ENCODE data around the gene TNFSF11. TPM values are rescaled to one million over a fixed set of nuclear protein-coding genes. Genes with fewer than 3 reads are reported as not detected.

Gene TNFSF11
- total and polyA plus RNA-seq, 2 donors (not counting 1 experiment from before 2014, with no cell fraction given): not detected

- Histone ChIP-seq H3K4me3 (replicated peaks in 1 of 4; ENCODE audit: control extremely low read depth in 1 of 4, insufficient read depth in 1 of 4, low read depth in 3 of 4, low read length in 4 of 4) (no peak overlapping the region), H3K27ac (ENCODE audit: insufficient read depth, low read length) (no peak overlapping the region), H3K4me1 (ENCODE audit: control insufficient read depth, extremely low read depth, insufficient read depth, low read length) (no peaks in the 10 kb centered on the region), H3K4me2 (ENCODE audit: extremely low read depth, insufficient read depth, low read length) (no peak overlapping the region), H3K36me3 (ENCODE audit: control insufficient read depth, insufficient read depth, low read length) (no peaks in the 10 kb centered on the region), H3K79me2 (ENCODE audit: control insufficient read depth, insufficient read depth, low read length) (no peaks in the 10 kb centered on the region), H3K9me3 (ENCODE audit: control insufficient read depth, insufficient read depth, low read depth, low read length) (no peaks in the 10 kb centered on the region), H4K20me1 (ENCODE audit: control insufficient read depth, extremely low read depth, insufficient read depth, low read length) (no peaks in the 10 kb centered on the region), H3K9ac (ENCODE audit: insufficient read depth, low read length) (no peak overlapping the region), H3K27me3 (ENCODE audit: control insufficient read depth, insufficient read depth, low read length) (no peaks in the 10 kb centered on the region), H2AFZ (ENCODE audit: low read length) (no peak overlapping the region)
- TF ChIP-seq CTCF (conservative IDR thresholded peaks at IDR 0.05 in 1 of 2, IDR thresholded peaks at IDR 0.05 in 1 of 2; ENCODE audit: low read depth in 1 of 2, low read length in 2 of 2): no peak
- no peak for TF ChIP-seq EZH2 (IDR thresholded peaks at IDR 0.05; ENCODE audit: low read length, missing control alignments)
- no peak for DNase-seq (ENCODE audit: low read depth in 2 of 2)
Observed at GRCh38 chr13:42567906-42568305, 6.0 kb upstream of the TNFSF11 start.

DNA sequence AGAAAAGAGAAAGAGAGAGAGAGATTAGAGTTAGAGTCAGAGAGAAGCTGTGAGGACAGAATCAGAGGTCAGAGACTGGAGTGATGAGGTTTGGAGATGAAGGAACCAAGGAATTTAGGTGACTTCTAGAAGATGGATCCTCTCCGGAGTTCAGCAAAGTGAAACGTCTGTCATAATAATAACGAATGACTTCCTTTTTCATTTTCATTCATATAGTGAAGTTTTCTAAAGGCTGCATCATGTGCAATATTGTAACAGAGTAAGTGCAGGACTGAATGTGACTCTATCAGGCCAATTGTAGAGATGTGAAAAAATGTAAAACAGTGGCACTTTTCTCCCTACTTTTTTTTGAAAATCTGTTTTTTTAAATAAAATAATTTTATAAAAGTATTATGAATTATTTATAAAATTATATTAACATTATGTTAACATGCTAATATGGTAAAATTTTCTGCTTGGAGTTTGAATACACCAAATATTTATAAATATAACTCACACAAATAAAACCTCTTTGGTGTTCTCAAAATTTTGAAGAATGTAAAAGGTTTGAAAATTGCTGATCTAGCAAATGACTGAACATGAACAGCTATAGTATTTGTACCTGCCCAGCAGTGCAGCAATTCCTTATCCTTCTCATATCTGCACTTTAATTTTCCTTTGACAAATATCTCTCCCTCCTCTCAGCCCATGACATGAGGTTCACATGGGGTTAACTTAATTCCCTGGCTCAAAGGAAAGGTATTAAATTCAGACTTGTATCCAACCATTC, 4.2 kb upstream of the TNFSF11 start:
- Histone ChIP-seq H3K4me1 (ENCODE audit: control insufficient read depth, extremely low read depth, insufficient read depth, low read length) (no peaks in the 10 kb centered on the region), H3K9me3 (ENCODE audit: control insufficient read depth, insufficient read depth, low read depth, low read length) (no peaks in the 10 kb centered on the region), H3K27me3 (ENCODE audit: control insufficient read depth, insufficient read depth, low read length) (peaks cover 13% of the 10 kb centered on the region), H3K9ac (ENCODE audit: insufficient read depth, low read length) (no peak overlapping the region), H3K79me2 (ENCODE audit: control insufficient read depth, insufficient read depth, low read length) (no peaks in the 10 kb centered on the region), H3K4me2 (ENCODE audit: extremely low read depth, insufficient read depth, low read length) (no peak overlapping the region), H4K20me1 (ENCODE audit: control insufficient read depth, extremely low read depth, insufficient read depth, low read length) (no peaks in the 10 kb centered on the region), H3K4me3 (replicated peaks in 1 of 4; ENCODE audit: control extremely low read depth in 1 of 4, insufficient read depth in 1 of 4, low read depth in 3 of 4, low read length in 4 of 4) (no peak overlapping the region), H2AFZ (ENCODE audit: low read length) (no peak overlapping the region), H3K27ac (ENCODE audit: insufficient read depth, low read length) (no peak overlapping the region), H3K36me3 (ENCODE audit: control insufficient read depth, insufficient read depth, low read length) (no peaks in the 10 kb centered on the region)
- DNase-seq (ENCODE audit: low read depth in 2 of 2): no peak
- TF ChIP-seq CTCF (conservative IDR thresholded peaks at IDR 0.05 in 1 of 2, IDR thresholded peaks at IDR 0.05 in 1 of 2; ENCODE audit: low read depth in 1 of 2, low read length in 2 of 2): no peak
- no peak for TF ChIP-seq EZH2 (IDR thresholded peaks at IDR 0.05; ENCODE audit: low read length, missing control alignments)

- Histone ChIP-seq H3K4me1 (ENCODE audit: control insufficient read depth, extremely low read depth, insufficient read depth, low read length) (no peaks in the 10 kb centered on the region), H3K36me3 (ENCODE audit: control insufficient read depth, insufficient read depth, low read length) (no peaks in the 10 kb centered on the region), H3K27me3 (ENCODE audit: control insufficient read depth, insufficient read depth, low read length) (peaks cover 27% of the 10 kb centered on the region), H2AFZ (ENCODE audit: low read length) (no peak overlapping the region), H3K4me2 (ENCODE audit: extremely low read depth, insufficient read depth, low read length) (no peak overlapping the region), H4K20me1 (ENCODE audit: control insufficient read depth, extremely low read depth, insufficient read depth, low read length) (no peaks in the 10 kb centered on the region), H3K9me3 (ENCODE audit: control insufficient read depth, insufficient read depth, low read depth, low read length) (no peaks in the 10 kb centered on the region), H3K27ac (ENCODE audit: insufficient read depth, low read length) (no peak overlapping the region), H3K4me3 (replicated peaks in 1 of 4; ENCODE audit: control extremely low read depth in 1 of 4, insufficient read depth in 1 of 4, low read depth in 3 of 4, low read length in 4 of 4) (no peak overlapping the region), H3K9ac (ENCODE audit: insufficient read depth, low read length) (no peak overlapping the region), H3K79me2 (ENCODE audit: control insufficient read depth, insufficient read depth, low read length) (no peaks in the 10 kb centered on the region)
- no peak for DNase-seq (ENCODE audit: low read depth in 2 of 2)
- no peak for TF ChIP-seq CTCF (conservative IDR thresholded peaks at IDR 0.05 in 1 of 2, IDR thresholded peaks at IDR 0.05 in 1 of 2; ENCODE audit: low read depth in 1 of 2, low read length in 2 of 2)
- no peak for TF ChIP-seq EZH2 (IDR thresholded peaks at IDR 0.05; ENCODE audit: low read length, missing control alignments)
Observed at GRCh38 chr13:42571895-42572294, 2.1 kb upstream of the TNFSF11 start.
